ENCODE measurements around the gene PID1.

PID1 gene

GRCh38 chr2:229003256-229003655 lies 267.8 kb downstream of the PID1 start:
- no peak for DNase-seq

GRCh38 chr2:229001196-229001595 lies 269.9 kb downstream of the PID1 start:
- no peak for DNase-seq

- DNase-seq: no peak
These were observed 271.8 kb downstream of the PID1 start for GRCh38 chr2:228999326-228999725.

DNA sequence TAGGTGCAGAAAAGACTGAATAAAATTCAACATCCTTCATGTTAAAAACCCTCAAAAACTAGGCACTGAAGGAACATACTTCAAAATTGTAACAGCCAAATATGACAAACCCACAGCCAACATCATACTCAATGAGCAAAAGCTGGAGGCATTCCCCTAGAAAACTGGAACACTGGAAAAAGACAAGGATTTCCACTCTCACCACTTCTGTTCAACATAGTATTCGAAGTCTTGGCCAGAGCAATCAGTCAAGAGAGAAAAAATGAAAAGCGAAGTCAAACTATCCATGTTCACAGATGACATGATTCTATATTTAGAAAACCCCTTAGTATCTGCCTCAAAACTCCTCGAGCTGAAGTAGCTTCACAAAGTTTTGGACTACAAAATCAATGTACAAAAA lies 282.3 kb downstream of the PID1 start:
- DNase-seq: no peak

DNA sequence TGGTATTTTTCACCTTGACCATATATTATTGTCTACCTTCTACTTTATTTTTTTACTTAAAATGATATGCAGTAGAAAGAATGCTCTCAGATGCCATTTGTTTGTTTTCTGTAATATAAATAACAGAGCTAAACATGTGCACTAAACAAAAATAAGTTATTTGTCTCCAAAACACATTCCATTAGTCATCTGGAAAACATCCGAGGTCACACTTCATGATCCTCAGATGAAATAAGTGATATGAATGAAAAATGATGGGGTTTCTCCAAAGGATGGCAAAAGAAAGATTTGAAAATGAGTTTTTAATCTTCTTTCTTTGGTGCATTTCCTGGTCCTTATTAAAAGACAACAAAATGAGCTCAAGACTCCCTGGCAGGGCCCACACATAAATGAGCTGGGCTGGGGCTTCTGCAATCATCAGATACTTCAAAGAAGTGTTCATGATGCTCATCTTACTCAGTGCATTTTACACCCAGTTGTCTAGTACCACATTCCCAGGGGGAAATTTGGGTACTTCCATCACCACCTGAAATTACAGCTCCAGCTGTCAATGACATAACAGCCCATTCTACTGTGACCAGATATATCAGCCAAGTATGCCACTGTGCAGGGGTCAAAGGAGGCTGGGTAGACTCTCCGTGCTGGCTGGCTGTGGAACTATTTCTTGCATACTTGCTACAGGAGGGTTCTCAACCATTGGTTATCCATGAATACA lies 283.5 kb downstream of the PID1 start:
- no peak for DNase-seq

DNA sequence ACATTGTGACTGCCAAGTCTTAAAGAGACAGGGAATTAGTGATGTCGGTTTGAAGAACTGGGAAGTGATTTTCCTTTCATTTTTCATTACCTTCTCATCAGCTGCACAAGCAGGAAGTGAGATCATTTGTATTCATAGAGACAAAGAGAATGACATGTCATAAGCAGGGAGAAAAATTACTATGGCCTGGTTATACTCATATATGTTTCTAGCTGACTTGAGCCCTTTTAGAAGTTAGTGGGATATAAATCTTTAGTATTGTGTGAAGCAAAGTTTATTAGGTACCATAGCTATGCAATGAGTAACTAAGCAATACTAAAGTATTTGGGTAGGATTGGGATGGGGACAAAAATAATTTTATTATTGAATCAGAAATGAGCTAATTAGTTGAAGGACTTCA lies 284.1 kb downstream of the PID1 start:
- no peak for DNase-seq

DNA sequence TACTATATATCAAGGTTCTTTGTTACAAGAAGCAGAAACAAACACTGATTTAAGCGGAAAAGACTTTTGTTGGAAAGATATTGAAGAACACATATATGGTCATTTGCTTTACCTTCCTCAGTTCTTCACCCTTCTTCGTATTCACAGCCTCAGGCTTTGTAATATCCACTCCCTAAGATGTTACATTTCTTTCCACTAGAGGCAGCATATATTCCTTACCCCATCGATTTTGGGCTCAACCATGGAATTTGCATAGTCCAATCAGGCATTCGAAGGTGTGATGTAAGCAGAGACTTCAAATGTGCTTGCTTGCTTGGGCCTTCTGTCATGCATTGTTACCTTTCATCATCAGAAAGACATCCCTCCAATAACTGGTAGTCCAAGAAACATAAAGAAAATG lies 287.4 kb downstream of the PID1 start:
- DNase-seq: no peak

GRCh38 chr2:228974169-228974568 lies 296.9 kb downstream of the PID1 start:
- no peak for DNase-seq

Data from suppressor macrophage (primary cell).